Esophagus muscularis mucosa (tissue), 4 donors: ENCODE measurements around the gene BET1. TPM values are rescaled to one million over a fixed set of nuclear protein-coding genes. Genes with fewer than 3 reads are reported as not detected.

Experiments used
- DNase-seq: peaks from one replicate; pipeline ENCODE4 v3.0.0-alpha.2; 2017; ENCODE audit errors: extremely low spot score
- H3K27ac ChIP-seq, 4 donors: fragments of 200-600 bp; sonication (generic); replicated peaks in 1 of 4; 1 replicate in 3 of 4; 2 replicates in 1 of 4; pipeline ENCODE4 v1.5.1; 2016 to 2019; ENCODE audit warnings: mild to moderate bottlenecking in 1 of 4
- H3K27me3 ChIP-seq, 4 donors: fragments of 200-600 bp; sonication (generic); one replicate each; pipeline versions ENCODE4 v1.5.1 to v1.6.0; 2016 to 2019
- H3K36me3 ChIP-seq, 4 donors: fragments of 200-600 bp; sonication (generic); one replicate each; pipeline ENCODE4 v1.5.1; 2016 to 2019
- H3K4me1 ChIP-seq, 4 donors: fragments of 200-600 bp; sonication (generic); one replicate each; pipeline ENCODE4 v1.5.1; 2016 to 2019
- H3K4me3 ChIP-seq, 4 donors: fragments of 200-600 bp; sonication (generic); 1 replicate in 2 of 4; 2 replicates in 2 of 4; pipeline ENCODE4 v1.5.1; 2016 to 2019; ENCODE audit warnings: mild to moderate bottlenecking in 4 of 4, moderate library complexity in 1 of 4
- H3K9me3 ChIP-seq, 4 donors: fragments of 200-600 bp; sonication (generic); 1 replicate in 3 of 4; 2 replicates in 1 of 4; pipeline ENCODE4 v1.5.1; 2016 to 2019
- CTCF ChIP-seq, 3 experiments: fragments of 200-600 bp in 2 of 3; fragments of 450-650 bp in 1 of 3; sonication (generic) in 2 of 3; IDR thresholded peaks; one replicate each; pipeline ENCODE4 v1.5.1; 2017 to 2019; ENCODE audit warnings: antibody characterized with exemption in 3 of 3, mild to moderate bottlenecking in 2 of 3, moderate library complexity in 1 of 3
- EP300 ChIP-seq: sonication (generic); formaldehyde crosslinking; IDR thresholded peaks from one replicate; pipeline ENCODE4 v1.6.1; 2017; ENCODE audit warnings: antibody characterized with exemption
- POLR2A ChIP-seq: fragments of 450-650 bp; IDR thresholded peaks from one replicate; pipeline ENCODE4 v1.6.1; 2017; ENCODE audit warnings: antibody characterized with exemption, moderate library complexity, mild to moderate bottlenecking, low read depth
- POLR2AphosphoS5 ChIP-seq, 2 donors: sonication (generic); formaldehyde crosslinking; IDR thresholded peaks; one replicate each; pipeline ENCODE4 v1.6.1; 2017; ENCODE audit warnings: antibody characterized with exemption in 2 of 2
- WGBS: methylation state at CpG from one replicate; pipeline ENCODE4 v1.1.5; 2018; 5-methylcytosine and 5-hydroxymethylcytosine counted together
- intact Hi-C: fragments of 100-400 bp; cut with DNase I; formaldehyde crosslinking; loops from one replicate; pipeline ENCODE4 v1.15.1; 2023
- total RNA-seq, 4 donors: library from RNA; depleted of rRNA; stranded (reverse); fragments of >200 nt; gene quantifications; one replicate each; pipeline versions ENCODE4 v1.1.0 to v1.2.1, GENCODE V29; 2016

The BET1 gene
- total RNA-seq, 4 donors from 2014 or later = 10.5 to 15.8 (median 12.6) TPM

DNA sequence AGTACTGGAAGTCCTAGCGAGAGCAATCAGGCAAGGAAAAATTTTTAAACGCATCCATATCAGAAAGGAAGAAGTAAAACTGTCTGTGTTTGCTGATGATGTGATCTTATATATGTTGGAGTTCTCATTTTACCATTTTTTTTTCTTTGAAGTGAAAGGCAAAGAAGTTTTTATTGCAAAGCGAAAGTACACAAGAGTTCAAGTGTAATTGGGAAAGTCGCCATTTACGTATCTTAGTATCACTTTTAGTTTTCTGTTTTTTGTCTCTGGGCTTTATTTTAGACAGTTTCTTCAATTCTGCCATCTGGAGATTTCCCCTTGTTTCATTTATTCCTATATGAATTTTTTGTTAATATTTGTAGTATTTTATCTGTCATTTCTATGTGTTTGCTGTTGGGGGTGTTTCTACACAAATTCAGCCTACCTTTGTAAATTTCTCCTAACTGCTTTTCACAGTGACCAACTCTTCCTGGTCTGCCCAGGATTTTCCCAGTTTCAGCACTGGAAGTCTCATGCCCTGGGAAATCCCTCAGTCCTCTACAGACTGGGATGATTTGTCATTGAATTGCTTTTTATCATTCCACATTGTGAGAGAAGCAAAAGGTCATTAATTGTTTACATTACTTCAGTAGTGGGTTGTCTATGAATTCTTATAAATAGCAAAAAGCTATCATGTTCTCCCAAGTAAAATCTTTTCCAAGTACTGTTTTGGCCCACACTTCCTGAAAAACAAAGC, 23.2 kb downstream of the BET1 start:
- Histone ChIP-seq H3K27ac (no peak overlapping the region), H3K27me3 (no peaks in the 10 kb centered on the region), H3K36me3 (no peaks in the 10 kb centered on the region), H3K4me1 (no peaks in the 10 kb centered on the region), H3K4me3 (no peak overlapping the region), H3K9me3 (no peaks in the 10 kb centered on the region)
- TF ChIP-seq POLR2AphosphoS5 (IDR thresholded peaks at IDR 0.05) = no peak
- TF ChIP-seq CTCF (IDR thresholded peaks at IDR 0.05) = no peak
- TF ChIP-seq EP300 = no peak
- TF ChIP-seq POLR2A = no peak
- no peak for DNase-seq
- intact Hi-C loops = no loop called here
- WGBS = 85% methylated on average over 5 of the region's 5 CpGs

- 75% methylated on average over 7 of the region's 7 CpGs for WGBS
Measured at GRCh38 chr7:93977211-93977950, 26.8 kb downstream of the BET1 start.

GRCh38 chr7:93973134-93973533, 31.0 kb downstream of the BET1 start:
- intact Hi-C loops = no loop called here

More at GRCh38 chr7:93977211-93977950, 26.8 kb downstream of the BET1 start:
- H3K4me3 ChIP-seq = no peak overlapping the region
- H3K36me3 ChIP-seq = no peaks in the 10 kb centered on the region
- no peaks in the 10 kb centered on the region for H3K27me3 ChIP-seq
- no peak overlapping the region for H3K27ac ChIP-seq
- intact Hi-C loops = no loop called here
- no peaks in the 10 kb centered on the region for H3K4me1 ChIP-seq
- no peak for TF ChIP-seq POLR2A
- TF ChIP-seq CTCF (IDR thresholded peaks at IDR 0.05) = no peak
- no peak for TF ChIP-seq EP300
- no peak for TF ChIP-seq POLR2AphosphoS5 (IDR thresholded peaks at IDR 0.05)
- DNase-seq = no peak
- no peaks in the 10 kb centered on the region for H3K9me3 ChIP-seq

GRCh38 chr7:93972029-93972725, 32.0 kb downstream of the BET1 start:
- TF ChIP-seq POLR2A = no peak
- TF ChIP-seq POLR2AphosphoS5 (IDR thresholded peaks at IDR 0.05) = no peak
- no peak for TF ChIP-seq CTCF (IDR thresholded peaks at IDR 0.05)
- no peak for TF ChIP-seq EP300
- Histone ChIP-seq H3K4me1 (no peaks in the 10 kb centered on the region), H3K4me3 (no peak overlapping the region), H3K9me3 (no peaks in the 10 kb centered on the region), H3K27me3 (no peaks in the 10 kb centered on the region), H3K36me3 (no peaks in the 10 kb centered on the region), H3K27ac (no peak overlapping the region)
- WGBS = 49% methylated on average over 6 of the region's 6 CpGs
- intact Hi-C loops = no loop called here
- DNase-seq = no peak

More at GRCh38 chr7:93973134-93973533, 31.0 kb downstream of the BET1 start:
- Histone ChIP-seq H3K4me3 (no peak overlapping the region), H3K36me3 (no peaks in the 10 kb centered on the region), H3K9me3 (no peaks in the 10 kb centered on the region), H3K27me3 (no peaks in the 10 kb centered on the region), H3K4me1 (no peaks in the 10 kb centered on the region), H3K27ac (no peak overlapping the region)
- no peak for DNase-seq
- TF ChIP-seq EP300 = no peak
- TF ChIP-seq POLR2A = no peak
- no peak for TF ChIP-seq POLR2AphosphoS5 (IDR thresholded peaks at IDR 0.05)
- TF ChIP-seq CTCF (IDR thresholded peaks at IDR 0.05) = no peak
- WGBS = 100% methylated on average over 1 of the region's 1 CpG
